Globus pallidus (tissue), 1 donor: Measurements from ENCODE around the gene LRRC25.
"Not testable (repeated sequence)": the region's sequence is repeated elsewhere in the genome, so short reads cannot be mapped to it uniquely, and the experiment has no call there.

Experiments
- DNase-seq: peaks from one replicate; pipeline ENCODE4 v3.0.0-alpha.2; 2015; ENCODE audit warnings: low spot score

The LRRC25 gene

GRCh38 chr19:18405754-18406153 is 8.3 kb upstream of the LRRC25 start:
- not testable (repeated sequence) for DNase-seq

- DNase-seq: not testable (repeated sequence)
Observed at GRCh38 chr19:18402455-18403248, 5.2 kb upstream of the LRRC25 start.

GRCh38 chr19:18401580-18402112 is 4.2 kb upstream of the LRRC25 start:
- peak; percentile 66 for DNase-seq

GRCh38 chr19:18399008-18399407 is 1.6 kb upstream of the LRRC25 start:
- DNase-seq: no peak

- DNase-seq: no peak
Observed at GRCh38 chr19:18396471-18397241, 766 bp downstream of the LRRC25 start.

- DNase-seq: no peak
Observed at GRCh38 chr19:18393836-18394235, 3.6 kb downstream of the LRRC25 start.

GRCh38 chr19:18392926-18393325 is 4.5 kb downstream of the LRRC25 start:
- no peak for DNase-seq

GRCh38 chr19:18392417-18392816 is 5.0 kb downstream of the LRRC25 start:
- peak; percentile 26 for DNase-seq

- DNase-seq: no peak
Observed at GRCh38 chr19:18391509-18392075, 5.8 kb downstream of the LRRC25 start.

GRCh38 chr19:18390065-18390907 is 7.1 kb downstream of the LRRC25 start:
- no peak for DNase-seq

GRCh38 chr19:18389726-18390064 is 7.7 kb downstream of the LRRC25 start:
- no peak for DNase-seq

- no peak for DNase-seq
Observed at GRCh38 chr19:18388960-18389725, 8.3 kb downstream of the LRRC25 start.

GRCh38 chr19:18388100-18388959 is 9.1 kb downstream of the LRRC25 start:
- DNase-seq: no peak

GRCh38 chr19:18386543-18387271 is 10.7 kb downstream of the LRRC25 start:
- no peak for DNase-seq

GRCh38 chr19:18385675-18386542 is 11.5 kb downstream of the LRRC25 start, which contains the start of gene GDF15:
TSS of gene GDF15 (plus strand) at chr19:18386158. CDS start at chr19:18386190, 32 bp downstream.
- no peak for DNase-seq

GRCh38 chr19:18385359-18385674 is 12.1 kb downstream of the LRRC25 start:
- no peak for DNase-seq

GRCh38 chr19:18384775-18385174 is 12.6 kb downstream of the LRRC25 start:
- DNase-seq: no peak

- not testable (repeated sequence) for DNase-seq
Observed at GRCh38 chr19:18383622-18384021, 13.8 kb downstream of the LRRC25 start.
